ENCODE measurements around the gene TMEM213. TPM values are rescaled to one million over a fixed set of nuclear protein-coding genes. Genes with fewer than 3 reads are reported as not detected.

Gene TMEM213
- total RNA-seq, 1 donor from 2014 or later: not detected

- DNase-seq: no peak
- Histone ChIP-seq H3K27me3 (ENCODE audit: low read depth) (no peaks in the 10 kb centered on the region), H3K4me3 (no peak overlapping the region), H3K9me3 (replicated peaks) (no peaks in the 10 kb centered on the region), H3K36me3 (peaks cover 6% of the 10 kb centered on the region), H3K27ac (replicated peaks) (no peak overlapping the region), H3K4me1 (peaks cover 6% of the 10 kb centered on the region)
- TF ChIP-seq, protein P1, sequence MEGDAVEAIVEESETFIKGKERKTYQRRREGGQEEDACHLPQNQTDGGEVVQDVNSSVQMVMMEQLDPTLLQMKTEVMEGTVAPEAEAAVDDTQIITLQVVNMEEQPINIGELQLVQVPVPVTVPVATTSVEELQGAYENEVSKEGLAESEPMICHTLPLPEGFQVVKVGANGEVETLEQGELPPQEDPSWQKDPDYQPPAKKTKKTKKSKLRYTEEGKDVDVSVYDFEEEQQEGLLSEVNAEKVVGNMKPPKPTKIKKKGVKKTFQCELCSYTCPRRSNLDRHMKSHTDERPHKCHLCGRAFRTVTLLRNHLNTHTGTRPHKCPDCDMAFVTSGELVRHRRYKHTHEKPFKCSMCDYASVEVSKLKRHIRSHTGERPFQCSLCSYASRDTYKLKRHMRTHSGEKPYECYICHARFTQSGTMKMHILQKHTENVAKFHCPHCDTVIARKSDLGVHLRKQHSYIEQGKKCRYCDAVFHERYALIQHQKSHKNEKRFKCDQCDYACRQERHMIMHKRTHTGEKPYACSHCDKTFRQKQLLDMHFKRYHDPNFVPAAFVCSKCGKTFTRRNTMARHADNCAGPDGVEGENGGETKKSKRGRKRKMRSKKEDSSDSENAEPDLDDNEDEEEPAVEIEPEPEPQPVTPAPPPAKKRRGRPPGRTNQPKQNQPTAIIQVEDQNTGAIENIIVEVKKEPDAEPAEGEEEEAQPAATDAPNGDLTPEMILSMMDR (IDR thresholded peaks at IDR 0.05; ENCODE audit: borderline replicate concordance): no peak
- intact Hi-C loops (cut with micrococcal nuclease): no loop called here
Observed at GRCh38 chr7:138875794-138876193, 78.0 kb downstream of the TMEM213 start.

- Histone ChIP-seq H3K9me3 (replicated peaks) (no peaks in the 10 kb centered on the region), H3K27me3 (ENCODE audit: low read depth) (no peaks in the 10 kb centered on the region), H3K4me1 (peaks cover 12% of the 10 kb centered on the region), H3K4me3 (no peak overlapping the region), H3K27ac (replicated peaks) (no peak overlapping the region), H3K36me3 (peaks cover 3% of the 10 kb centered on the region)
- intact Hi-C loops (cut with micrococcal nuclease): no loop called here
- TF ChIP-seq, protein P1 (IDR thresholded peaks at IDR 0.05; ENCODE audit: borderline replicate concordance): no peak
- no peak for DNase-seq
Observed at GRCh38 chr7:138876326-138876725, 78.5 kb downstream of the TMEM213 start.

DNA sequence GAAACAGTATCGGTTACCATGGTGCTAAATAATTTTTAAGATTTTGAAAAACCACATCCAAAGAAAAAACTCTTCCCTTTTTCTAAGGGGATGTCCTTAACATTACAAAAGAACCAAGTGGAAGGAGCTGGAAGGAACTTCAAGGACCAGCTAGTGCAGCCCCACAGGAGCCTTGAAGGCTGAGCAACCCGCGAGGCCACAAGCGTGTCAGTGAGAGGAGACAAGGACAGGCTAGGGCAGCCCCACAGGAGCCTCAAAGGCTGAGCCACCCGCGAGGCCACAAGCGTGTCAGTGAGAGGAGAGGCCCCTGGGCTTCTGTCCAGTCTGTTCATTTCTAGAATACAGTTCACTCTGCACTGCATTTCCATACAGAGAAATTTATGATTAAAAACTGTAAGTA, 80.3 kb downstream of the TMEM213 start:
- H3K27me3 ChIP-seq (ENCODE audit: low read depth): no peaks in the 10 kb centered on the region
- H3K36me3 ChIP-seq: peaks cover 3% of the 10 kb centered on the region
- no peak for DNase-seq
- H3K4me1 ChIP-seq: peaks cover 20% of the 10 kb centered on the region
- no peak overlapping the region for H3K27ac ChIP-seq (replicated peaks)
- TF ChIP-seq, protein P1 (IDR thresholded peaks at IDR 0.05; ENCODE audit: borderline replicate concordance): no peak
- H3K4me3 ChIP-seq: no peak overlapping the region
- no peaks in the 10 kb centered on the region for H3K9me3 ChIP-seq (replicated peaks)
- intact Hi-C loops (cut with micrococcal nuclease): no loop called here

- Histone ChIP-seq H3K27me3 (ENCODE audit: low read depth) (no peaks in the 10 kb centered on the region), H3K4me3 (no peak overlapping the region), H3K27ac (replicated peaks) (no peak overlapping the region), H3K4me1 (peaks cover 20% of the 10 kb centered on the region), H3K36me3 (peaks cover 3% of the 10 kb centered on the region), H3K9me3 (replicated peaks) (no peaks in the 10 kb centered on the region)
- TF ChIP-seq, protein P1 (IDR thresholded peaks at IDR 0.05; ENCODE audit: borderline replicate concordance): no peak
- intact Hi-C loops (cut with micrococcal nuclease): no loop called here
- DNase-seq: no peak
Observed at GRCh38 chr7:138878856-138879255, 81.1 kb downstream of the TMEM213 start.

- Histone ChIP-seq H3K27me3 (ENCODE audit: low read depth) (no peaks in the 10 kb centered on the region), H3K4me1 (peaks cover 20% of the 10 kb centered on the region), H3K36me3 (peaks cover 3% of the 10 kb centered on the region), H3K9me3 (replicated peaks) (no peaks in the 10 kb centered on the region), H3K27ac (replicated peaks) (no peak overlapping the region), H3K4me3 (no peak overlapping the region)
- intact Hi-C loops (cut with micrococcal nuclease): no loop called here
- no peak for DNase-seq
- TF ChIP-seq, protein P1 (IDR thresholded peaks at IDR 0.05; ENCODE audit: borderline replicate concordance): no peak
Observed at GRCh38 chr7:138879356-138879755, 81.6 kb downstream of the TMEM213 start.
